IMR-90 (cell line): ENCODE data around the gene TWIST2. TPM values are rescaled to one million over a fixed set of nuclear protein-coding genes. Genes with fewer than 3 reads are reported as not detected.

ENCODE experiments used
- ATAC-seq: fragments of 200-7000 bp; cut with Tn5 transposase; 2 replicates; pipeline ENCODE4 v1.9.1; 2020; ENCODE audit warnings: low read depth, mild to moderate bottlenecking, moderate library complexity
- BruUV-seq: library from RNA; stranded (reverse); fragments of 400-500 nt; replicated peaks from 2 replicates; lab custom pipeline; 2021; lab: Mats Ljungman, UMichigan
- CTCF ChIA-PET: fragments of 300-600 bp; formaldehyde crosslinking; extraction: SDS; loops from one replicate; lab custom pipeline; 2021; ENCODE audit warnings: antibody characterized with exemption; lab: Yijun Ruan, JAX
- POLR2A ChIA-PET: fragments of 300-600 bp; sonication (Branson Sonifier 250); formaldehyde crosslinking; loops from one replicate; lab custom pipeline; 2022; ENCODE audit warnings: antibody characterized with exemption; ENCODE audit not compliant: unreplicated experiment; lab: Charles Lee
- DNase-seq: peaks from one replicate; pipeline ENCODE4 v3.0.0; 2013
- H2AFZ ChIP-seq: replicated peaks from 2 replicates; pipeline ENCODE3; 2013; ENCODE audit warnings: low read length, mild to moderate bottlenecking; ENCODE audit not compliant: poor library complexity
- H2AK5ac ChIP-seq: 2 replicates; pipeline ENCODE4 v1.6.1; 2013; ENCODE audit warnings: low read depth, low read length, inconsistent platforms
- H2AK9ac ChIP-seq: replicated peaks from 2 replicates; pipeline ENCODE3; 2013; ENCODE audit warnings: mild to moderate bottlenecking, low read depth, low read length, moderate library complexity; ENCODE audit not compliant: poor library complexity
- H2BK120ac ChIP-seq: 2 replicates; pipeline ENCODE4 v1.6.1; 2013; ENCODE audit warnings: low read depth, low read length, inconsistent platforms
- H2BK15ac ChIP-seq: 3 replicates; pipeline ENCODE4 v1.6.1; 2013; ENCODE audit warnings: low read depth, low read length, inconsistent platforms
- H2BK20ac ChIP-seq: 2 replicates; pipeline ENCODE4 v1.6.1; 2013; ENCODE audit warnings: low read depth, mild to moderate bottlenecking, inconsistent platforms, low read length, moderate library complexity
- H2BK5ac ChIP-seq: 2 replicates; pipeline ENCODE4 v1.6.1; 2013; ENCODE audit warnings: mild to moderate bottlenecking, low read depth, low read length, inconsistent platforms; ENCODE audit not compliant: poor library complexity, severe bottlenecking
- H3K14ac ChIP-seq: replicated peaks from 2 replicates; pipeline ENCODE4 v1.6.1; 2013; ENCODE audit warnings: low read depth, low read length, inconsistent platforms
- H3K18ac ChIP-seq: 2 replicates; pipeline ENCODE4 v1.6.1; 2013; ENCODE audit warnings: low read depth, low read length, control low read depth
- H3K23ac ChIP-seq: 2 replicates; pipeline ENCODE4 v1.6.1; 2013; ENCODE audit warnings: low read depth, low read length, inconsistent platforms
- H3K27ac ChIP-seq: 2 replicates; pipeline ENCODE4 v1.5.1; 2013; ENCODE audit warnings: mild to moderate bottlenecking, control low read depth, low read length; ENCODE audit not compliant: insufficient read depth
- H3K27me3 ChIP-seq: 2 replicates; pipeline ENCODE4 v1.6.1; 2013; ENCODE audit warnings: low read length; ENCODE audit not compliant: control insufficient read depth, insufficient read depth
- H3K36me3 ChIP-seq: 2 replicates; pipeline ENCODE4 v1.6.1; 2013; ENCODE audit warnings: low read length, mixed read lengths; ENCODE audit not compliant: control insufficient read depth, insufficient read depth
- H3K4ac ChIP-seq: 2 replicates; pipeline ENCODE4 v1.6.1; 2013; ENCODE audit warnings: low read depth, low read length, inconsistent platforms
- H3K4me1 ChIP-seq: 2 replicates; pipeline ENCODE4 v1.6.1; 2013; ENCODE audit warnings: low read length, mixed read lengths; ENCODE audit not compliant: control insufficient read depth, insufficient read depth
- H3K4me2 ChIP-seq: 2 replicates; pipeline ENCODE4 v1.6.1; 2013; ENCODE audit warnings: low read depth, mild to moderate bottlenecking, control low read depth, low read length, moderate library complexity
- H3K4me3 ChIP-seq: 2 replicates; pipeline ENCODE4 v1.5.1; 2013; ENCODE audit warnings: low read depth, mild to moderate bottlenecking, control low read depth, low read length, moderate library complexity; ENCODE audit not compliant: insufficient read depth
- H3K56ac ChIP-seq: 2 replicates; pipeline ENCODE4 v1.6.1; 2013; ENCODE audit warnings: low read length, inconsistent platforms; ENCODE audit not compliant: insufficient read depth; ENCODE audit errors: extremely low read depth
- H3K79me1 ChIP-seq, 2 experiments: 2 replicates each; pipeline ENCODE4 v1.6.1; 2013; ENCODE audit warnings: low read length in 2 of 2, inconsistent platforms in 1 of 2, low read depth in 1 of 2
- H3K9ac ChIP-seq: 2 replicates; pipeline ENCODE4 v1.6.1; 2013; ENCODE audit warnings: low read depth, low read length, control low read depth
- H3K9me1 ChIP-seq: 2 replicates; pipeline ENCODE4 v1.6.1; 2013; ENCODE audit warnings: low read length, inconsistent platforms; ENCODE audit not compliant: insufficient read depth
- H3K9me3 ChIP-seq: 2 replicates; pipeline ENCODE4 v1.6.1; 2013; ENCODE audit warnings: low read length; ENCODE audit not compliant: control insufficient read depth, insufficient read depth
- H4K20me1 ChIP-seq: 2 replicates; pipeline ENCODE4 v1.6.1; 2013; ENCODE audit warnings: low read length, inconsistent platforms; ENCODE audit not compliant: insufficient read depth
- H4K5ac ChIP-seq: 2 replicates; pipeline ENCODE4 v1.6.1; 2013; ENCODE audit warnings: mild to moderate bottlenecking, low read depth, low read length, control low read depth
- H4K8ac ChIP-seq, 2 experiments: 2 replicates each; pipeline ENCODE4 v1.6.1; 2013; ENCODE audit warnings: low read depth in 2 of 2, low read length in 2 of 2, control low read depth in 1 of 2, inconsistent platforms in 1 of 2
- H4K91ac ChIP-seq: 2 replicates; pipeline ENCODE4 v1.6.1; 2013; ENCODE audit warnings: low read depth, low read length, inconsistent platforms; ENCODE audit not compliant: insufficient read depth
- BHLHE40 ChIP-seq: fragments of 150-350 bp; IDR thresholded peaks from 2 replicates; pipeline ENCODE4 v1.6.1; 2016; ENCODE audit warnings: mild to moderate bottlenecking, low read depth, low read length
- CEBPB ChIP-seq: IDR thresholded peaks from 2 replicates; pipeline ENCODE4 v1.6.1; 2012; ENCODE audit warnings: low read depth, low read length, improper control_type of control experiment
- ELK1 ChIP-seq: fragments of 150-350 bp; IDR thresholded peaks from 2 replicates; pipeline ENCODE4 v1.6.1; 2016; ENCODE audit warnings: low read depth, mild to moderate bottlenecking, low read length, moderate library complexity, borderline replicate concordance
- FOS ChIP-seq: fragments of 150-350 bp; IDR thresholded peaks from 2 replicates; pipeline ENCODE4 v1.6.1; 2016; ENCODE audit warnings: low read depth, low read length
- MAFK ChIP-seq: IDR thresholded peaks from 2 replicates; pipeline ENCODE4 v1.6.1; 2012; ENCODE audit warnings: low read depth, low read length, improper control_type of control experiment
- MXI1 ChIP-seq: IDR thresholded peaks from 2 replicates; pipeline ENCODE4 v1.6.1; 2012; ENCODE audit warnings: low read depth, mild to moderate bottlenecking, low read length, moderate library complexity, borderline replicate concordance
- POLR2A ChIP-seq: IDR thresholded peaks from 2 replicates; pipeline ENCODE4 v1.6.1; 2012; ENCODE audit warnings: mild to moderate bottlenecking, low read depth, low read length
- RAD21 ChIP-seq: IDR thresholded peaks from 2 replicates; pipeline ENCODE4 v1.6.1; 2012; ENCODE audit warnings: low read length, improper control_type of control experiment
- RCOR1 ChIP-seq: IDR thresholded peaks from 2 replicates; pipeline ENCODE4 v1.6.1; 2012; ENCODE audit warnings: mild to moderate bottlenecking, low read length, improper control_type of control experiment; ENCODE audit not compliant: insufficient replicate concordance
- SMC3 ChIP-seq: fragments of 150-350 bp; IDR thresholded peaks from 2 replicates; pipeline ENCODE4 v1.6.1; 2016; ENCODE audit warnings: low read depth, mild to moderate bottlenecking, antibody characterized with exemption, low read length, moderate library complexity
- WGBS, 2 experiments: methylation state at CpG; one replicate each; pipeline versions ENCODE4 v1.1.5 to v1.1.7; 2013; ENCODE audit warnings: missing lambda C conversion rate in 2 of 2; ENCODE audit not compliant: insufficient read length in 1 of 2; ENCODE audit errors: extremely low coverage in 2 of 2; 5-methylcytosine and 5-hydroxymethylcytosine counted together
- dilution Hi-C: fragments of 300-500 bp; cut with HindIII; formaldehyde crosslinking; loops from one replicate; pipeline ENCODE4 v1.14.3; 2018; ENCODE audit warnings: low sequenced_read_pairs; ENCODE audit not compliant: unreplicated experiment
- in situ Hi-C: fragments of 300-500 bp; cut with MboI; formaldehyde crosslinking; loops from 3 replicates; pipeline ENCODE4 v1.14.3; 2019; ENCODE audit warnings: low sequenced_read_pairs, inconsistent platforms, mixed read lengths
- intact Hi-C: fragments of 100-400 bp; cut with micrococcal nuclease; formaldehyde crosslinking; loops from 2 replicates; pipeline ENCODE4 v1.10.0; 2022
- polyA plus RNA-seq, 3 experiments: library from polyadenylated mRNA; depleted of rRNA; stranded (reverse); fragments of >200 nt; gene quantifications; 2 replicates each; pipeline ENCODE4 v1.2.3, GENCODE V29; 2012; ENCODE audit warnings: low replicate concordance in 1 of 3
- total RNA-seq: library from RNA; depleted of rRNA; stranded (reverse); fragments of >200 nt; gene quantifications from 2 replicates; pipeline ENCODE4 v1.2.3, GENCODE V29; 2012

Gene TWIST2
- total and polyA plus RNA-seq, 2 of the 4 experiments (the other 2 are of a cell fraction), result 9.3 to 33.6 TPM

GRCh38 chr2:238925816-238926521 lies 78.1 kb downstream of the TWIST2 start:
- Histone ChIP-seq H3K56ac (no peak overlapping the region), H2AK9ac (no peak overlapping the region), H4K8ac (no peak overlapping the region), H3K36me3 (no peaks in the 10 kb centered on the region), H3K9me3 (no peaks in the 10 kb centered on the region), H3K4me2 (no peak overlapping the region), H4K5ac (no peak overlapping the region), H3K27ac (no peak overlapping the region), H2AFZ (no peak overlapping the region), H2BK5ac (no peak overlapping the region), H3K23ac (no peak overlapping the region), H3K4ac (no peak overlapping the region), H3K9me1 (0 out of 2 replicates have a peak, but pooled peaks cover 5% of the 10 kb centered on the region), H2BK120ac (no peak overlapping the region), H3K27me3 (no peaks in the 10 kb centered on the region; the same call in 1 of the 2 replicates), H3K9ac (no peak overlapping the region), H2BK15ac (no peak overlapping the region), H3K18ac (no peak overlapping the region), H3K4me1 (0 out of 2 replicates have a peak, but pooled peaks cover 4% of the 10 kb centered on the region), H4K91ac (no peak overlapping the region), H2AK5ac (no peak overlapping the region), H3K14ac (no peak overlapping the region), H4K20me1 (no peaks in the 10 kb centered on the region), H3K4me3 (no peak overlapping the region), H2BK20ac (no peak overlapping the region), H3K79me1 (no peaks in the 10 kb centered on the region; a peak in 1 of 4 replicates)
- POLR2A ChIA-PET, result no interaction called here
- 92% methylated on average over 7 of the region's 20 CpGs; no CpG with 5 or more reads in 1 of the 2 experiments for WGBS, 2 experiments
- CTCF ChIA-PET, result no interaction called here
- intact Hi-C loops (no loop called here), dilution Hi-C loops (no loop called here), in situ Hi-C loops (no loop called here)
- no peak for ATAC-seq
- no peak for DNase-seq
- no peak for TF ChIP-seq MAFK
- TF ChIP-seq SMC3, result no peak
- no peak for TF ChIP-seq RAD21
- no peak for TF ChIP-seq POLR2A
- TF ChIP-seq MXI1, result no peak
- TF ChIP-seq CEBPB, result no peak
- no peak for TF ChIP-seq BHLHE40
- TF ChIP-seq FOS, result no peak
- TF ChIP-seq RCOR1, result no peak
- TF ChIP-seq ELK1, result no peak
- BruUV-seq, result no TSS peak
